Hepatocyte (in vitro differentiated cells): ENCODE results near the gene PRSS56.

Experiments
- CTCF ChIP-seq: fragments of 200-600 bp; sonication (generic); IDR thresholded peaks from 2 replicates; pipeline ENCODE4 v1.5.1; 2016; ENCODE audit warnings: antibody characterized with exemption, mild to moderate bottlenecking; ENCODE audit not compliant: poor library complexity
- EZH2 ChIP-seq: fragments of 200-600 bp; sonication (generic); IDR thresholded peaks from 2 replicates; pipeline ENCODE4 v1.6.1; 2016; ENCODE audit warnings: antibody characterized with exemption, mild to moderate bottlenecking, borderline replicate concordance
- EZH2phosphoT487 ChIP-seq: fragments of 200-600 bp; sonication (generic); IDR thresholded peaks from one replicate; pipeline ENCODE4 v1.6.1; 2018; ENCODE audit warnings: antibody characterized with exemption, mild to moderate bottlenecking, low read depth, moderate library complexity; ENCODE audit not compliant: unreplicated experiment, severe bottlenecking

- TF ChIP-seq CTCF (peak; percentile 8), EZH2phosphoT487 (no peak), EZH2 (no peak)
Observed at GRCh38 chr2:232537079-232537478, 16.9 kb downstream of the PRSS56 start.
